Measurements from ENCODE around the gene SHROOM2.

DNA sequence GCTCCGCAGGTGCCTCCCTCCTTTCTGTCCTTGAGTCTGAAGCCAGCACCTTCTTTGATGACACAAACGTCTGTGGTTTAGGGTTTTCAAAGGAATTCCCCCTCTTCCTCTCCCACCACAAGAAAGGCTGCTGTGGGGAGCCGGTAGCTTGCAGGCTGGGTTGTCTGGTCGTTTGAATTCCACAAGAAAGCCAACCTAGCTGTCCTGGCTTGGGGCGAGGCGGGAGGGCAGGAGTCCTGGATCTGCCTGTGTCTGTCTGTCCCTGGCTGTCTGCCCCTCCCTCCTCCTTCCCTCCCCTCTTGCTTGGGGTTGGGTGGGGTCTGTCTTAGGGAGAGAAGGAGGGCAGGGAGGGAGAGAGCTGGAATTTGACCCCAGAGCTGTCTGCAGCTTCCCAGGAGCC, 56.3 kb downstream of the SHROOM2 start:
- TF ChIP-seq FOXA1 (IDR thresholded peaks at IDR 0.05), result no peak
- no peak for TF ChIP-seq L3MBTL2 (conservative IDR thresholded peaks at IDR 0.05)
- no peak for TF ChIP-seq NFRKB (IDR thresholded peaks at IDR 0.05)
- TF ChIP-seq LEF1 (IDR thresholded peaks at IDR 0.05; ENCODE audit: borderline replicate concordance), result no peak
- TF ChIP-seq ARNT (IDR thresholded peaks at IDR 0.05), result no peak
- no peak for TF ChIP-seq ELF4 (IDR thresholded peaks at IDR 0.05)
- TF ChIP-seq SUZ12 (IDR thresholded peaks at IDR 0.05), result no peak
- TF ChIP-seq, protein P1, sequence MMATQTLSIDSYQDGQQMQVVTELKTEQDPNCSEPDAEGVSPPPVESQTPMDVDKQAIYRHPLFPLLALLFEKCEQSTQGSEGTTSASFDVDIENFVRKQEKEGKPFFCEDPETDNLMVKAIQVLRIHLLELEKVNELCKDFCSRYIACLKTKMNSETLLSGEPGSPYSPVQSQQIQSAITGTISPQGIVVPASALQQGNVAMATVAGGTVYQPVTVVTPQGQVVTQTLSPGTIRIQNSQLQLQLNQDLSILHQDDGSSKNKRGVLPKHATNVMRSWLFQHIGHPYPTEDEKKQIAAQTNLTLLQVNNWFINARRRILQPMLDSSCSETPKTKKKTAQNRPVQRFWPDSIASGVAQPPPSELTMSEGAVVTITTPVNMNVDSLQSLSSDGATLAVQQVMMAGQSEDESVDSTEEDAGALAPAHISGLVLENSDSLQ (IDR thresholded peaks at IDR 0.05), result no peak
